SK-N-SH (cell line): ENCODE results near the gene KCNQ4. TPM values are rescaled to one million over a fixed set of nuclear protein-coding genes. Genes with fewer than 3 reads are reported as not detected.

Experiments
- CTCF ChIA-PET: fragments of 300-600, 350-600 bp; formaldehyde crosslinking; extraction: SDS; loops from one replicate; lab custom pipeline; 2021; lab: Yijun Ruan, JAX
- POLR2A ChIA-PET: fragments of 350-600 bp; sonication (Branson Sonifier 250); formaldehyde crosslinking; extraction: SDS; loops from one replicate; lab custom pipeline; 2020; ENCODE audit warnings: antibody characterized with exemption, inconsistent platforms; lab: Yijun Ruan, JAX
- DNase-seq: peaks from one replicate; pipeline ENCODE4 v3.0.0; 2012
- H2AFZ ChIP-seq: fragments of 200-600 bp; sonication (generic); 2 replicates; pipeline ENCODE4 v1.8.1; 2016; ENCODE audit warnings: antibody characterized with exemption, mild to moderate bottlenecking, low read depth
- H3F3A ChIP-seq: fragments of 200-600 bp; sonication (generic); replicated peaks from 2 replicates; pipeline ENCODE3; 2016; ENCODE audit warnings: antibody characterized with exemption, mild to moderate bottlenecking; ENCODE audit not compliant: insufficient read depth
- H3K27ac ChIP-seq, 2 experiments: fragments of 200-500 bp in 1 of 2; fragments of 200-600 bp in 1 of 2; sonication (Bioruptor generic) in 1 of 2; sonication (generic), shearing (Covaris generic) in 1 of 2; 2 replicates each; pipeline versions ENCODE4 v1.5.1 to v1.6.1; 2014 to 2016; ENCODE audit warnings: low read depth in 2 of 2, inconsistent platforms in 1 of 2, low read length in 1 of 2, mild to moderate bottlenecking in 1 of 2, mixed read lengths in 1 of 2
- H3K27me3 ChIP-seq: fragments of 200-600 bp; sonication (generic), shearing (Covaris generic); 2 replicates; pipeline ENCODE4 v1.6.1; 2016; ENCODE audit warnings: mixed run types; ENCODE audit not compliant: insufficient read depth
- H3K36me3 ChIP-seq, 2 experiments: fragments of 200-500 bp in 1 of 2; fragments of 200-600 bp in 1 of 2; sonication (Bioruptor generic) in 1 of 2; sonication (generic) in 1 of 2; replicated peaks in 1 of 2; 2 replicates each; pipeline versions ENCODE3 to v1.5.1; 2014 to 2016; ENCODE audit warnings: low read length in 1 of 2, mild to moderate bottlenecking in 1 of 2; ENCODE audit not compliant: insufficient read depth in 2 of 2, control insufficient read depth in 1 of 2
- H3K4me1 ChIP-seq, 2 experiments: fragments of 200-500 bp in 1 of 2; fragments of 200-600 bp in 1 of 2; sonication (Bioruptor generic) in 1 of 2; sonication (generic), shearing (Covaris generic) in 1 of 2; 2 replicates each; pipeline versions ENCODE4 v1.5.1 to v1.6.1; 2014 to 2016; ENCODE audit warnings: low read depth in 1 of 2, low read length in 1 of 2, mixed run types in 1 of 2; ENCODE audit not compliant: insufficient read depth in 2 of 2, control insufficient read depth in 1 of 2
- H3K4me2 ChIP-seq: fragments of 200-600 bp; sonication (generic), shearing (Covaris generic); 2 replicates; pipeline ENCODE4 v1.6.1; 2017; ENCODE audit warnings: mixed run types
- H3K4me3 ChIP-seq, 2 experiments: fragments of 200-500 bp in 1 of 2; fragments of 200-600 bp in 1 of 2; sonication (Bioruptor generic) in 1 of 2; sonication (generic), shearing (Covaris generic) in 1 of 2; 2 replicates each; pipeline versions ENCODE4 v1.5.1 to v1.8.1; 2014 to 2016; ENCODE audit warnings: low read depth in 2 of 2, inconsistent platforms in 1 of 2, low read length in 1 of 2, mild to moderate bottlenecking in 1 of 2, mixed read lengths in 1 of 2, moderate library complexity in 1 of 2
- H3K79me2 ChIP-seq: fragments of 200-600 bp; sonication (generic); 2 replicates; pipeline ENCODE4 v1.8.1; 2017; ENCODE audit warnings: mild to moderate bottlenecking; ENCODE audit not compliant: insufficient read depth
- H3K9ac ChIP-seq: fragments of 200-600 bp; sonication (generic); 2 replicates; pipeline ENCODE4 v1.6.1; 2017; ENCODE audit warnings: mixed run types
- H3K9me2 ChIP-seq: fragments of 200-600 bp; sonication (generic); 2 replicates; pipeline ENCODE4 v1.6.1; 2017; ENCODE audit warnings: mixed run types
- H3K9me3 ChIP-seq: fragments of 200-600 bp; sonication (generic); 2 replicates; pipeline ENCODE4 v1.6.1; 2017; ENCODE audit warnings: mixed run types, mild to moderate bottlenecking, moderate library complexity
- H4K20me1 ChIP-seq: fragments of 200-600 bp; sonication (generic); 2 replicates; pipeline ENCODE4 v1.6.1; 2017; ENCODE audit warnings: mild to moderate bottlenecking, mixed run types; ENCODE audit not compliant: insufficient read depth
- EP300 ChIP-seq, 2 experiments: IDR thresholded peaks; 2 replicates each; pipeline versions ENCODE4 v1.4.0 to v1.6.1; 2012; ENCODE audit warnings: borderline replicate concordance in 1 of 2, low read depth in 1 of 2, low read length in 1 of 2
- FOXM1 ChIP-seq: IDR thresholded peaks from 2 replicates; pipeline ENCODE4 v1.4.0; 2012; ENCODE audit warnings: low read depth, mild to moderate bottlenecking
- GATA2 ChIP-seq: sonication (generic); formaldehyde crosslinking; IDR thresholded peaks from 2 replicates; pipeline ENCODE4 v1.5.0; 2020; ENCODE audit warnings: mild to moderate bottlenecking, missing genetic modification reagents
- JUND ChIP-seq: IDR thresholded peaks from 2 replicates; pipeline ENCODE4 v1.4.0; 2012
- MEF2A ChIP-seq: IDR thresholded peaks from 2 replicates; pipeline ENCODE4 v1.4.0; 2012; ENCODE audit warnings: low read depth, borderline replicate concordance
- MXI1 ChIP-seq: IDR thresholded peaks from 2 replicates; pipeline ENCODE4 v1.6.1; 2012; ENCODE audit warnings: mild to moderate bottlenecking, low read depth, low read length, improper control_type of control experiment
- NFIC ChIP-seq: IDR thresholded peaks from 2 replicates; pipeline ENCODE4 v1.4.0; 2012; ENCODE audit warnings: borderline replicate concordance
- RAD21 ChIP-seq: IDR thresholded peaks from 2 replicates; pipeline ENCODE4 v1.6.1; 2012; ENCODE audit warnings: mild to moderate bottlenecking, low read length
- RCOR1 ChIP-seq: fragments of 150-350 bp; IDR thresholded peaks from 2 replicates; pipeline ENCODE4 v1.6.1; 2017; ENCODE audit warnings: antibody characterized with exemption, low read length
- RXRA ChIP-seq: IDR thresholded peaks from 2 replicates; pipeline ENCODE4 v1.4.0; 2012; ENCODE audit warnings: low read depth, mild to moderate bottlenecking, borderline replicate concordance
- SMC3 ChIP-seq: IDR thresholded peaks from 2 replicates; pipeline ENCODE4 v1.6.1; 2012; ENCODE audit warnings: low read depth, low read length, improper control_type of control experiment
- TAF1 ChIP-seq: IDR thresholded peaks from 2 replicates; pipeline ENCODE4 v1.6.1; 2012; ENCODE audit warnings: low read depth, mild to moderate bottlenecking, low read length, moderate library complexity, borderline replicate concordance
- YY1 ChIP-seq: IDR thresholded peaks from 2 replicates; pipeline ENCODE4 v1.4.0; 2012; ENCODE audit warnings: low read depth, mild to moderate bottlenecking
- WGBS: methylation state at CpG from one replicate; pipeline ENCODE4 v1.1.6; 2017; ENCODE audit warnings: low lambda C conversion rate; 5-methylcytosine and 5-hydroxymethylcytosine counted together
- polyA plus RNA-seq, 3 experiments: library from polyadenylated mRNA; depleted of rRNA; stranded (reverse); fragments of >200 nt; gene quantifications; 2 replicates each; pipeline ENCODE4 v1.2.3, GENCODE V29; 2012
- TF ChIP-seq, protein P1 (sequence below): IDR thresholded peaks from 2 replicates; pipeline ENCODE4 v1.6.1; 2012; ENCODE audit warnings: mild to moderate bottlenecking, low read depth, low read length, moderate library complexity
- TF ChIP-seq, protein P2 (sequence below): IDR thresholded peaks from 2 replicates; pipeline ENCODE4 v1.4.0; 2012; ENCODE audit warnings: low read depth, borderline replicate concordance
- TF ChIP-seq, protein P3 (sequence below): IDR thresholded peaks from 2 replicates; pipeline ENCODE4 v1.4.0; 2012; ENCODE audit warnings: low read depth

The KCNQ4 gene
- polyA plus RNA-seq, 1 of the 3 experiments (the other 2 are of a cell fraction): 0.15 TPM

DNA sequence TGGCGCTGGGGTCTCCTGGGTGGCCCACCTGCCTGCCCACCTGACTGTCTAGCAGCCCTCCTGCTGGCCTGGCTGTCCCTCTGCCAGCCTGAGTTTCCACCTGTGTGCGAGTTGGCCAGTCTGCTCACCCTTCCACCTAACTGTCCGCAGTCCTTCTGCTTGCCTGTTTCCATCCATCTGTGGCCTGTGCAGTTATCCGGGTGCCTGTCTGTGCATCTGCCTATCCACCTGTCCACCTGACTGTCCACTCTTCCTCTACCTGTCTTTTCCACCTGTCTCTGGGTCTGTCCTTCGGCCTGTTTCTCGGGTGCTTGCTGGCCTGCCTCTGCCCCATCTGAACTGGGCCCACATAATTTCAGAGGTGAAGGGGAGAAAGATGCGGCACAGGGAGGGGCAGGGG, 1.9 kb downstream of the KCNQ4 start:
- Histone ChIP-seq H3F3A (no peaks in the 10 kb centered on the region), H3K4me1 (peaks cover 0 to 4% of the 10 kb centered on the region in 2 experiments; a peak in 1 of 4 replicates), H3K79me2 (no peaks in the 10 kb centered on the region), H3K9me3 (no peaks in the 10 kb centered on the region), H3K9ac (no peak overlapping the region), H3K27me3 (no peaks in the 10 kb centered on the region), H3K27ac (no peak overlapping the region), H3K9me2 (no peaks in the 10 kb centered on the region), H4K20me1 (no peaks in the 10 kb centered on the region), H3K4me3 (no peak overlapping the region), H3K4me2 (no peak overlapping the region), H3K36me3 (no peaks in the 10 kb centered on the region), H2AFZ (no peak overlapping the region)
- POLR2A ChIA-PET: no interaction called here
- 94% methylated on average over 6 of the region's 7 CpGs for WGBS
- CTCF ChIA-PET: interaction anchor here (1.4 to 1.9 kb wide), 3 partner anchors 11 to 65 kb away, joined by 3 to 14 read pairs (median 6); no protein-coding TSS in a partner anchor
- no peak for TF ChIP-seq RCOR1
- TF ChIP-seq, protein P1, sequence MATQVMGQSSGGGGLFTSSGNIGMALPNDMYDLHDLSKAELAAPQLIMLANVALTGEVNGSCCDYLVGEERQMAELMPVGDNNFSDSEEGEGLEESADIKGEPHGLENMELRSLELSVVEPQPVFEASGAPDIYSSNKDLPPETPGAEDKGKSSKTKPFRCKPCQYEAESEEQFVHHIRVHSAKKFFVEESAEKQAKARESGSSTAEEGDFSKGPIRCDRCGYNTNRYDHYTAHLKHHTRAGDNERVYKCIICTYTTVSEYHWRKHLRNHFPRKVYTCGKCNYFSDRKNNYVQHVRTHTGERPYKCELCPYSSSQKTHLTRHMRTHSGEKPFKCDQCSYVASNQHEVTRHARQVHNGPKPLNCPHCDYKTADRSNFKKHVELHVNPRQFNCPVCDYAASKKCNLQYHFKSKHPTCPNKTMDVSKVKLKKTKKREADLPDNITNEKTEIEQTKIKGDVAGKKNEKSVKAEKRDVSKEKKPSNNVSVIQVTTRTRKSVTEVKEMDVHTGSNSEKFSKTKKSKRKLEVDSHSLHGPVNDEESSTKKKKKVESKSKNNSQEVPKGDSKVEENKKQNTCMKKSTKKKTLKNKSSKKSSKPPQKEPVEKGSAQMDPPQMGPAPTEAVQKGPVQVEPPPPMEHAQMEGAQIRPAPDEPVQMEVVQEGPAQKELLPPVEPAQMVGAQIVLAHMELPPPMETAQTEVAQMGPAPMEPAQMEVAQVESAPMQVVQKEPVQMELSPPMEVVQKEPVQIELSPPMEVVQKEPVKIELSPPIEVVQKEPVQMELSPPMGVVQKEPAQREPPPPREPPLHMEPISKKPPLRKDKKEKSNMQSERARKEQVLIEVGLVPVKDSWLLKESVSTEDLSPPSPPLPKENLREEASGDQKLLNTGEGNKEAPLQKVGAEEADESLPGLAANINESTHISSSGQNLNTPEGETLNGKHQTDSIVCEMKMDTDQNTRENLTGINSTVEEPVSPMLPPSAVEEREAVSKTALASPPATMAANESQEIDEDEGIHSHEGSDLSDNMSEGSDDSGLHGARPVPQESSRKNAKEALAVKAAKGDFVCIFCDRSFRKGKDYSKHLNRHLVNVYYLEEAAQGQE: no peak
- no peak for TF ChIP-seq NFIC
- TF ChIP-seq, protein P2, sequence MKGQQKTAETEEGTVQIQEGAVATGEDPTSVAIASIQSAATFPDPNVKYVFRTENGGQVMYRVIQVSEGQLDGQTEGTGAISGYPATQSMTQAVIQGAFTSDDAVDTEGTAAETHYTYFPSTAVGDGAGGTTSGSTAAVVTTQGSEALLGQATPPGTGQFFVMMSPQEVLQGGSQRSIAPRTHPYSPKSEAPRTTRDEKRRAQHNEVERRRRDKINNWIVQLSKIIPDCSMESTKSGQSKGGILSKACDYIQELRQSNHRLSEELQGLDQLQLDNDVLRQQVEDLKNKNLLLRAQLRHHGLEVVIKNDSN: no peak
- TF ChIP-seq MXI1: no peak
- no peak for TF ChIP-seq MEF2A
- no peak for TF ChIP-seq SMC3
- no peak for TF ChIP-seq RAD21
- TF ChIP-seq YY1: no peak
- no peak for TF ChIP-seq JUND
- no peak for TF ChIP-seq FOXM1
- no peak for TF ChIP-seq GATA2 (CRISPR knock-in tag)
- no peak for TF ChIP-seq RXRA
- TF ChIP-seq, protein P3, sequence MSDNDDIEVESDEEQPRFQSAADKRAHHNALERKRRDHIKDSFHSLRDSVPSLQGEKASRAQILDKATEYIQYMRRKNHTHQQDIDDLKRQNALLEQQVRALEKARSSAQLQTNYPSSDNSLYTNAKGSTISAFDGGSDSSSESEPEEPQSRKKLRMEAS: no peak
- TF ChIP-seq TAF1: no peak
- no peak for TF ChIP-seq EP300 (IDR thresholded peaks at IDR 0.05; ENCODE audit: borderline replicate concordance in 1 of 2, low read depth in 1 of 2, low read length in 1 of 2)
- DNase-seq: no peak
